Stimulated activated CD4-positive, alpha-beta T cell treated with anti-CD3 and anti-CD28 coated beads, TNF-alpha, amount 100 ng/mL, for 48 hours (primary cell): ENCODE results near the gene WIZ.

Experiments used
- DNase-seq, 3 donors: peaks; one replicate each; pipeline ENCODE4 v3.0.0-alpha.2; 2020; ENCODE audit warnings: low read depth in 3 of 3

The WIZ gene

DNA sequence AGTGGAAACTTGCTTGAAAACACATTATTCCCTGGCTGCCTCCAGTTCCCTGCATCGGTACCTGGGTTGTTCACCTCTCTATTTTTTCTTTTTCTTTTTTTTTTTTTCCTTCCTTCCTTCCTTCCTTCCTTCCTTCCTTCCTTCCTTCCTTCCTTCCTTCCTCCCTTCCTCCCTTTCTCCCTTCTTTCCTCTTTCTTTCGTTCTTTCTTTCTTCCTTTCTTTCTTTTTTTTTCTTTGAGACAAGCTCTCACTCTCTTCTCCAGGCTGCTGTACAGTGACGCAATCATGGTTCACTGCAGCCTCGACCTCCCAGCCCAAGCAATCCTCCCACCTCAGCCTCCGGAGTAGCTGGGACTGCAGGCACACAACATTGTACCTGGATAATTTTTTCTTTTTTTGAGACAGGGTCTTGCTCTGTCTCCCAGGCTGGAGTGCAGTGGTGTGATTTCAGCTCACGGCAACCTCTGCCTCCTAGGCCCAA, 18.0 kb upstream of the WIZ start:
- no peak for DNase-seq

- peak; percentile 29 to 70 (median 51) for DNase-seq
Measured at GRCh38 chr19:15466851-15467733, 17.3 kb upstream of the WIZ start.

DNA sequence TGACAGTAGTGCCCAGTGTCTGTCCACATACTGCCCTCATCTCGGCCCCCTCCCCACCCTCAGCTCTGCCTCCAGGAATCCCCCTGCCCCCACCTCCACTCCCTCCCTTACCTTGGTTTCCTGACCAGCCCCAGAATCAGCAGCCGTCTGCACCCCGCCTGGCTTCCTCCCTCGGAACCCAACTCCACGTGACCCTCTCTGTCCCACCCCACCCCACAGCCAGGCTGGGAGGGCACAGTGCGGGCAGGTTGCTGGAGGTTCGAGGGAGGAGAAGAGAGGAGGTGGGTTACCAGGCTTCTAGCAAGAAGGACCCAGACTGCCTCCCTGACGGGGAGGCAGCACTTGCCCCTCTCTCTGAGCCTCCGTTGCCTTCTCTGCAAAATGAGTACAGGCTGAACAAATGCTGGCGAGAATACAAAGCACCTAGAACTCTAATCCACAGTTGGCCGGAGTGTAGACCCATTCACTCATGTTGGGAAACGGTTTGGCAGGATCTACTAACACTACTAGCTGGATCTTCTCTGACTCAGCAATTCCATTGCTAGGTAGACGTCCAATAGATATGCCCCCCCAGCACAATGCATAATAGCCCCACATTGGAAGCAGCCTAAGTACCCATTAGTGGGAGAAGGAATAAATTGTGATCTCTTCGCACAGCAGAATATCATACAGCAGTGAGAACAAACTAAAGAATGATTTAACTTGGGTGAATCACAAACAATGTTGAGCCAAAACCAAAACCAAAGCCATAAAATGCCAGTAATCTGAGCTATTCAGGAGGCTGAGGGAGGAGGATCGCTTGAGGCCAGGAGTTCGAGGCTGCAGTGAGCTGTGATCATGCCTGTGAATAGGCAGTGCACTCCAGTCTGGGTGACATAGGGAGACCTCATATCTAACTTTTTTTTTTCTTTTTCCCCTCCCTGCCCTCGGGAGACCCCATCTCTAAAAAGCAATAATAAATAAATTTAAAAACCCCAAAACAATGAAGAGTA, 14.9 kb upstream of the WIZ start, which contains the start of gene RASAL3:
RASAL3 (minus strand) TSS at position 151 of the 992 bp plus-strand sequence. CDS start 186 bp downstream, outside the sequence.
- peak; percentile 29 to 59 (median 33) for DNase-seq

GRCh38 chr19:15463861-15464371, 14.2 kb upstream of the WIZ start:
- peak; percentile 55 to 61 (median 59) for DNase-seq

- DNase-seq = no peak
Measured at GRCh38 chr19:15461694-15462093, 11.9 kb upstream of the WIZ start.

DNA sequence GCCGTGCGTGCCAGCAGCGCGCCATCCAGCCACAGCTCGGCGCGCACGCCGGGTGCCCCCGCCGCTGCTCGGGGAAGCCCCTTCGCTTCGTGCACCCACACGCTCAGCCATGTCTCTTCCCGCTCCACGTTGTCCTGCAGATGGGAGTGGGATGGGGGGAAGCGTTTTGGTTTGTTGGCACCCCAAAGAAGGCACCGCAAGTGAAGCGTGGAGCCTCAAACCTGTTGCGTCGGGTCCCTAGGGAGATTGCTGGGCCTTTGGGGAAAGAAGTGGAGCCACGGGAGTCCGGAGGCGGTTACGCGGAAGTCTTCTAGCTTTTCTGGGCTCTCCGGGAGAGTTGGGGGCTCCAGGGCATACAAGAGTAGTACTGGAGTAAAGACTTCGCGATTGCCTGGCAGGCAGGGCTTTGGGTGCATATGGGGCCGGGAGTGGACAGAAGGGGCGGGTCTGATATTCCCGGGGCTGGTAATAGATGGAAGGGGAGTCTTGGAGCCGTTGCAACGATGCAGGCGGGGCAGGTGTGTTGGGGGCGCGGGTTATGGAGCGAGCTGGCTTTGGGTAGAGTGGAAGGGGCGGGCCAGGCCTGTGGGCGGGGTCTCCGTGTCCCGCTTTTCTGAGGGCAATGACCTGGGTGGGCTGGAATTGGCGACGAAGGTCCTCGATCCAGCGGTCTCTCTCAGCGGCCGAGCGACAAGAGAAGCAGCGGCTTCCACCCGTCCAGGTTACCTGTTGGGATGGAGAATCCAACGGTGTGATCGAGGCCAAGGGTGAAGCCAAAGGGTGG, 8.1 kb upstream of the WIZ start:
- DNase-seq = no peak

DNA sequence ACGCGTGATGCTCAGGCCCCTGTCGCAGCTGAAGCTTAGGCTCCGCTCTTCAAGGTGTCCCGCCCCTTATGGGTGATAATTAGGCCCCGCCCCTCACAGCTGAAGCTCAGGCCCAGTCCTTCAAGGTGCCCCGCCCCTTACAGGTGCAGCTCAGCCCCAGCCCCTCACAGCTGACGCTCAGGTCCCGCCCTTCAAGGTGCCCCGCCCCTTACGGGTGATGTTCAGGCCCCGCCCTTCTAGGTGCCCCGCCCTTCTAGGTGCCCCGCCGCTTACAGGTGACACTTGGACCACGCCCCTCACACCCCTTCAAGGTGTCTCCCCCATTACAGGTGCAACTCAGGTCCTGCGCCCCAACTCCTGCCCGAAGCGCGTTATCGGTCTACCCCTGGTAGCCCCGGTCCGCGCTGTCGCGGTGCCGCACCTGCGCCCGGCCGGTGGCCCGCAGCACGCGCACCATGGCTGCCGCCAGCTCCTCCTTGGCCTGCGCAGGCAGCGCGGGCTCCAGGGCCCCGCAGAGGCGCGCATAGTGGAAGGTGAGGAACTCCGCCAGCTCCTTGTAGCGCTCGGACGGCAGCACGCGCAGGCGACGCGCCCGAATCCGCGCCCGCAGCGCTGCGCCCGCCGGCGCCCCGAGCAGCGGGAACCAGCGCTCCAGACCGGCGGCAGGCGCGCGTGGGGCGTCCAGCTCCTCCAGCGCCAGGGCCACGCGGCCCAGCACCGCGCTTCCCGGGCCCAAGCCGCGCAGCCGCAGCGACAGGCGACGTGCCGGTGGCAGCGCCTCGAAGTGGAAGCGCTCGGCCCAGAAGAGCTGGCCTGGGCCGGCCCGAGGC, 7.3 kb upstream of the WIZ start:
- no peak for DNase-seq

DNA sequence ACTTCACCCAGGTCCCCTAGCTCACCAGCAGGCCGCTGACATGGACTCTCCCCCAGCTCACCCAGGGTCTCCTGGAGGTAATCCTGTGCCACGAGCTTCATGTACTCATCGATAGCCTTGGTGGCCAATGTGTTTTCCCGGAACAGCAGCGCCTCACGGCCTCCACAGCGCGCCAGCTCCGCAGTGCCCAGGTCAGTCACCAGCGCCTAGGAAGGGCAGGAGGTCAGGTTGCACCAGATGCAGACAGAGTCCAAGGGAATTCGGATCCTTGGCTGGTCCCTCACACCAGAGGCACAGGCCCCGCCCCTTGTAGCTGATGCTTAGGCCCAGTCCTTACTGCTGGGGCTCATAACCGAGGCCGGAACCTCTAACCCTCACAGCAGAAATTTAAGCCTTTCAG, 6.7 kb upstream of the WIZ start:
- DNase-seq = no peak

GRCh38 chr19:15455996-15456395, 6.2 kb upstream of the WIZ start:
- DNase-seq = no peak

DNA sequence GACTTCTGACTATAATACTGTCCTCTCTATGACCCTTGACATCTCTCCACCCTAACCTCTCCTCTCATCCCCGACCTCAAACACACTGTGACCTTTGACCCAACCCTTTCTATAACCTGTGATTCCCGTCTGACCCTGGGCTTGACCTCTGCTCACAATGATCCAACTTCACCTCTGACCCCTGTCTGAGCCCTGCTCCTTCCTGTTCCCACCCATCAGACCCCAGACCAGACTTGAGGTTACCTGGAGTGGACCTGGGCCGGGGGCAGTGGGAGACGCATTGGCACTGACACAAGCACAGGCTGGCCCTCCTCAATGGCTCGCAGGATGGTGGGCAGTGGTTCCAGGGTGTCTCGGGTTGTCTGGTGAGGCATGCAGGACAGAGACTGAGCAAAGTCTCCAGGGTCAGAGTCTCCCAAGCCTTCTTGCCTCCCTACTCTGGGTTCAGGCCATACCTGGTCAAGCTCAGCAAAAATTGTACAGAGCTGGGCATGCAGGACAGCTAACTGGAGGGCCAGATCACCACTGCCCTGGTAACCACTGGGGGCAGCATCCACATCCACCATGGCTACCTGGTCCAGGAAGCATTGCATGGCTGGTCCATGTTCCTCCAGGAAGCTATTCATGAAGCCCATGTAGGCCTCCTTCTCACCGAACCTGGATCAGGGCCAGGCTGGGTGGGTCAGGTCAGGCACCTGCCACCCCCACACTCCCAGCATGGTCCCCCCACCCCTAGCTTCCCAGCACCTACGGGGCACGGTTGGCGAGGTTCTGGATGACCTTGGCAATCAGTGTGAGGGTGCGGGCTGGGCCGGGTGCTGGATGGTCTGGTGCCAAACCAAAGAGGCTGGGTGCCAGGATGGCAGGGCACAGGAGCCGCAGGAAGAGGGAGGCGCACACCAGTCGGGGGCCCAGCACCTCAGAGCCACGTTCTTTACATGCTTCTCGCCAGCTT, 4.4 kb upstream of the WIZ start:
- no peak for DNase-seq

DNA sequence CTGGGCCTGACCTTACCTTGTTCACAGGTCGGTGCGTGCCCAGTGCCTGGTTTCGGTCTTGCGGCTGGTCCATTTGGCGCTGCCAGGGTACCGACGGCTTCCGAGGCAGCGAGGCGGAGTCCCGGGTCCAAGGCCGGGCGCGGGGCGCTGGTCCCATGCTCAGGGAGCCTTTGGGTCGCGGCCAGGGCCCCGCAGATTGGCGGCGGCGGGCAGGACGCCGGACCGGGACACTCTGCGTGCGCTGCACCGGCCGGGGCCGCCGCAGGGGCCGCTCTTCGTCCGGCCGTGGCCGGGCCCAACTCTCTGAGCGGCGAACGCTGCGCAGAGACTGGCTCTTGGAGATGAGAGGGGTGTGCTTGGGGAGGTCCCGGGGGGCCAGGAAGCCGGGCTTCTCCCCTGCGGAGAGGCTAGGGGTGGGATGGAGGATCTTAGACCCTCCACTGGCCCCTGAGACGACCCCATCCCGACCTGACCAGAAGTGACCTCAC, 3.4 kb upstream of the WIZ start:
- no peak for DNase-seq

- DNase-seq = no peak
Measured at GRCh38 chr19:15452111-15453047, 2.6 kb upstream of the WIZ start.

- no peak for DNase-seq
Measured at GRCh38 chr19:15450528-15450890, 753 bp upstream of the WIZ start.

GRCh38 chr19:15448778-15449619, 757 bp downstream of the WIZ start:
- DNase-seq = no peak

DNA sequence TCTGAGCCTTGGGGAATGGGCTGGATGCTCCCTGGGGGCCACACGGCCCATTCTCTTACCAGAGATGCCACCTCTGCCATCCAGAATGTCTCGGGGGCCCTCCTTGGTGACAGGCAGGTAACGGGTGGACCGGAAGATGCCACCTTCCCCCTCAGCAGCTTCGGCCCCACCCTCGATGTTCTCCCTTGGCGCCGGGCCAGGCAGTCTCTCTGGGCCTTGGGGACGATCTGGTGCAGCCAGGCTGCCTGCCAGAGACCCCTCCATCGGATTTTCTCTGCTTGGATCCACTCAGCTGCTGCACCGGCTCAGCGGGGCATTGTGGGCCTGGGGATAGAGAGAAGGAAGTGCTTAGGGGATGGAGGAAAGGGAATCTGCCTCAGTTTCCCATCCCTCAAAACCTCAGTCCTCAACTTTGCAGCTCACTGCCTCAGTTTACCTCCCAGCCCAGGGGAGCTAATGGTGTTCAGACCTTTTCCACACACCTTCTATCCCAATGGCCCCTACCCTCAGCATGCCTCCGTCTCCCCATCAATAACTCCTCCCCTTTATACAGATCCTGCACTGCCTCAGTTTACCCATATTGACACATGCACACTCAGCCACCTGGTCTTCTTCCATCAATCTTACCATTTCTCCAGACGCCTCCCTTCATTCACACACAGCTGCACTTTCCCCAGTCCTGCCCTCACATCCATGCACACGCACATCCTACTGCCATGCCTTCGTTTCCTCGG, 1.5 kb downstream of the WIZ start:
- no peak for DNase-seq

- no peak for DNase-seq
Measured at GRCh38 chr19:15447057-15447456, 2.7 kb downstream of the WIZ start.
